ENCODE measurements around the gene ADAM12. TPM values are rescaled to one million over a fixed set of nuclear protein-coding genes. Genes with fewer than 3 reads are reported as not detected.

ADAM12 gene
- total RNA-seq, 1 donor, result under 0.01 TPM

GRCh38 chr10:126218778-126219649 lies 169.3 kb downstream of the ADAM12 start:
- no peak for DNase-seq (ENCODE audit: low read depth in 2 of 3, low spot score in 2 of 3)

- no peak for DNase-seq (ENCODE audit: low read depth in 2 of 3, low spot score in 2 of 3)
Observed at GRCh38 chr10:126218174-126218573, 170.1 kb downstream of the ADAM12 start.

- no peak for DNase-seq (ENCODE audit: low read depth in 2 of 3, low spot score in 2 of 3)
Observed at GRCh38 chr10:126216632-126216961, 171.7 kb downstream of the ADAM12 start.

GRCh38 chr10:126215746-126216631 lies 172.3 kb downstream of the ADAM12 start:
- no peak for DNase-seq (ENCODE audit: low read depth in 2 of 3, low spot score in 2 of 3)

GRCh38 chr10:126214679-126215078 lies 173.6 kb downstream of the ADAM12 start:
- DNase-seq (ENCODE audit: low read depth in 2 of 3, low spot score in 2 of 3), result no peak

- DNase-seq (ENCODE audit: low read depth in 2 of 3, low spot score in 2 of 3), result no peak
Observed at GRCh38 chr10:126214021-126214420, 174.3 kb downstream of the ADAM12 start.

- no peak for DNase-seq (ENCODE audit: low read depth in 2 of 3, low spot score in 2 of 3)
Observed at GRCh38 chr10:126212738-126213137, 175.5 kb downstream of the ADAM12 start.

- no peak for DNase-seq (ENCODE audit: low read depth in 2 of 3, low spot score in 2 of 3)
Observed at GRCh38 chr10:126210051-126210651, 178.1 kb downstream of the ADAM12 start.

- DNase-seq (ENCODE audit: low read depth in 2 of 3, low spot score in 2 of 3), result no peak
Observed at GRCh38 chr10:126209451-126209850, 178.8 kb downstream of the ADAM12 start.

GRCh38 chr10:126208726-126209302 lies 179.5 kb downstream of the ADAM12 start:
- no peak for DNase-seq (ENCODE audit: low read depth in 2 of 3, low spot score in 2 of 3)

GRCh38 chr10:126207851-126208250 lies 180.4 kb downstream of the ADAM12 start:
- DNase-seq (ENCODE audit: low read depth in 2 of 3, low spot score in 2 of 3), result no peak

- DNase-seq (ENCODE audit: low read depth in 2 of 3, low spot score in 2 of 3), result no peak
Observed at GRCh38 chr10:126207313-126207771, 180.9 kb downstream of the ADAM12 start.

GRCh38 chr10:126205486-126206205 lies 182.6 kb downstream of the ADAM12 start:
- no peak for DNase-seq (ENCODE audit: low read depth in 2 of 3, low spot score in 2 of 3)

- DNase-seq (ENCODE audit: low read depth in 2 of 3, low spot score in 2 of 3), result no peak
Observed at GRCh38 chr10:126204320-126204719, 184.0 kb downstream of the ADAM12 start.

GRCh38 chr10:126203746-126204145 lies 184.5 kb downstream of the ADAM12 start:
- DNase-seq (ENCODE audit: low read depth in 2 of 3, low spot score in 2 of 3), result no peak

GRCh38 chr10:126201603-126202002 lies 186.7 kb downstream of the ADAM12 start:
- DNase-seq (ENCODE audit: low read depth in 2 of 3, low spot score in 2 of 3), result no peak

GRCh38 chr10:126199221-126199998 lies 188.9 kb downstream of the ADAM12 start:
- no peak for DNase-seq (ENCODE audit: low read depth in 2 of 3, low spot score in 2 of 3)

GRCh38 chr10:126198681-126199080 lies 189.6 kb downstream of the ADAM12 start:
- DNase-seq (ENCODE audit: low read depth in 2 of 3, low spot score in 2 of 3), result no peak

GRCh38 chr10:126197036-126197543 lies 191.2 kb downstream of the ADAM12 start:
- no peak for DNase-seq (ENCODE audit: low read depth in 2 of 3, low spot score in 2 of 3)
